Forelimb muscle (tissue), 1 donor: ENCODE data around the gene PFKP. TPM values are rescaled to one million over a fixed set of nuclear protein-coding genes. Genes with fewer than 3 reads are reported as not detected.

Experiments used
- polyA plus RNA-seq: library from polyadenylated mRNA; unstranded; fragments of 120-200 nt; gene quantifications from one replicate; pipeline ENCODE4 v1.2.1, GENCODE V29; 2013; ENCODE audit not compliant: insufficient read length

PFKP gene
- polyA plus RNA-seq, 1 donor = 23.8 TPM

Other genes with a start within 250 kb of the PFKP start
- 65.7 TPM for gene PITRM1, start 105.2 kb downstream of the PFKP start, polyA plus RNA-seq